Liver (tissue), 9 donors: ENCODE data around the gene R3HCC1L. TPM values are rescaled to one million over a fixed set of nuclear protein-coding genes. Genes with fewer than 3 reads are reported as not detected.
"Not testable (repeated sequence)": the region's sequence is repeated elsewhere in the genome, so short reads cannot be mapped to it uniquely, and the experiment has no call there.

Source experiments
- DNase-seq: peaks from one replicate; pipeline ENCODE4 v3.0.0-alpha.2; 2017; ENCODE audit warnings: low spot score
- H3K27ac ChIP-seq, 2 donors: one replicate each; pipeline ENCODE4 v1.7.0; 2013; ENCODE audit warnings: inconsistent platforms in 2 of 2, low read length in 2 of 2, control low read depth in 1 of 2, low read depth in 1 of 2, mild to moderate bottlenecking in 1 of 2
- H3K27me3 ChIP-seq, 4 donors: one replicate each; pipeline versions ENCODE4 v1.6.1 to v1.7.0; 2013; ENCODE audit warnings: low read length in 3 of 4, inconsistent platforms in 1 of 4, mild to moderate bottlenecking in 1 of 4, moderate library complexity in 1 of 4; ENCODE audit not compliant: control insufficient read depth in 4 of 4, insufficient read depth in 4 of 4
- H3K36me3 ChIP-seq, 4 donors: one replicate each; pipeline versions ENCODE4 v1.6.1 to v1.7.0; 2013; ENCODE audit warnings: low read length in 3 of 4, mild to moderate bottlenecking in 3 of 4, low read depth in 1 of 4, moderate library complexity in 1 of 4; ENCODE audit not compliant: control insufficient read depth in 4 of 4, insufficient read depth in 3 of 4
- H3K4me1 ChIP-seq, 4 donors: one replicate each; pipeline versions ENCODE4 v1.6.1 to v1.7.0; 2013; ENCODE audit warnings: low read length in 3 of 4, mild to moderate bottlenecking in 3 of 4, moderate library complexity in 1 of 4; ENCODE audit not compliant: control insufficient read depth in 4 of 4, insufficient read depth in 4 of 4
- H3K4me3 ChIP-seq, 3 donors: one replicate each; pipeline versions ENCODE4 v1.6.1 to v1.7.0; 2013; ENCODE audit warnings: low read length in 3 of 3, control low read depth in 1 of 3, low read depth in 1 of 3, mild to moderate bottlenecking in 1 of 3
- H3K9ac ChIP-seq, 2 donors: one replicate each; pipeline ENCODE4 v1.7.0; 2013; ENCODE audit warnings: low read length in 2 of 2, mild to moderate bottlenecking in 2 of 2, moderate library complexity in 2 of 2, control low read depth in 1 of 2, low read depth in 1 of 2
- H3K9me3 ChIP-seq, 4 donors: one replicate each; pipeline versions ENCODE4 v1.6.1 to v1.7.0; 2013; ENCODE audit warnings: low read length in 3 of 4; ENCODE audit not compliant: control insufficient read depth in 4 of 4
- ATF3 ChIP-seq: IDR thresholded peaks from 2 replicates; pipeline ENCODE4 v1.6.1; 2016; ENCODE audit warnings: antibody characterized with exemption
- CTCF ChIP-seq: fragments of 150-350 bp; IDR thresholded peaks from 2 replicates; pipeline ENCODE4 v1.5.1; 2017; ENCODE audit warnings: improper control_type of control experiment, low read depth, low read length; ENCODE audit not compliant: missing input control
- EGR1 ChIP-seq, 2 donors: IDR thresholded peaks; 2 replicates each; pipeline ENCODE4 v1.6.1; 2016 to 2018; ENCODE audit warnings: antibody characterized with exemption in 2 of 2, low read depth in 2 of 2
- FOXA1 ChIP-seq: IDR thresholded peaks from 2 replicates; pipeline ENCODE4 v1.6.1; 2016; ENCODE audit warnings: antibody characterized with exemption
- FOXA2 ChIP-seq: IDR thresholded peaks from 2 replicates; pipeline ENCODE4 v1.6.1; 2016; ENCODE audit warnings: antibody characterized with exemption
- GABPA ChIP-seq, 2 donors: IDR thresholded peaks in 1 of 2; conservative IDR thresholded peaks in 1 of 2; 2 replicates each; pipeline ENCODE4 v1.6.1; 2016; ENCODE audit warnings: antibody characterized with exemption in 2 of 2, mild to moderate bottlenecking in 1 of 2, moderate library complexity in 1 of 2
- HNF4A ChIP-seq, 2 donors: conservative IDR thresholded peaks; 2 replicates each; pipeline ENCODE4 v1.6.1; 2016; ENCODE audit warnings: antibody characterized with exemption in 2 of 2, mild to moderate bottlenecking in 2 of 2
- HNF4G ChIP-seq: IDR thresholded peaks from 2 replicates; pipeline ENCODE4 v1.6.1; 2016; ENCODE audit warnings: antibody characterized with exemption
- NR2F2 ChIP-seq: IDR thresholded peaks from 2 replicates; pipeline ENCODE4 v1.6.1; 2016; ENCODE audit warnings: antibody characterized with exemption
- RAD21 ChIP-seq, 2 donors: IDR thresholded peaks; 2 replicates each; pipeline ENCODE4 v1.6.1; 2016; ENCODE audit warnings: antibody characterized with exemption in 2 of 2, mild to moderate bottlenecking in 2 of 2
- SP1 ChIP-seq: IDR thresholded peaks from 2 replicates; pipeline ENCODE4 v1.6.1; 2018; ENCODE audit warnings: antibody characterized with exemption, mild to moderate bottlenecking
- TAF1 ChIP-seq: conservative IDR thresholded peaks from 2 replicates; pipeline ENCODE4 v1.6.1; 2016; ENCODE audit warnings: antibody characterized with exemption, mild to moderate bottlenecking
- YY1 ChIP-seq: IDR thresholded peaks from 2 replicates; pipeline ENCODE4 v1.6.1; 2016; ENCODE audit warnings: antibody characterized with exemption, mild to moderate bottlenecking
- ZBTB33 ChIP-seq: IDR thresholded peaks from 2 replicates; pipeline ENCODE4 v1.6.1; 2016; ENCODE audit warnings: antibody characterized with exemption
- WGBS: extraction: QIAGEN DNeasy Blood & Tissue Kit; methylation state at CpG from one replicate; pipeline ENCODE4 v1.1.7; 2013; 5-methylcytosine and 5-hydroxymethylcytosine counted together
- polyA plus RNA-seq, 2 donors: library from polyadenylated mRNA; stranded (reverse) in 1 of 2; unstranded in 1 of 2; fragments of 200-250 nt in 1 of 2; fragments of >200 nt in 1 of 2; fragmentation: Nextera tagmentation in 1 of 2; extraction: Ambion mirVana in 1 of 2; gene quantifications; one replicate each; pipeline versions ENCODE4 v1.2.1 to v1.2.3, GENCODE V29; 2013 to 2015
- total RNA-seq, 2 donors: library from RNA; depleted of rRNA; stranded (reverse); fragments of >200 nt; gene quantifications; one replicate each; pipeline ENCODE4 v1.2.3, GENCODE V29; 2014
- donor health status: healthy.
- donor health status: healthy.
- donor health status: healthy.
- donor health status: healthy.
- donor health status: healthy.

R3HCC1L gene
- total and polyA plus RNA-seq, 4 donors: 3.2 to 11.2 (median 7.4) TPM

GRCh38 chr10:98134117-98134430, 383 bp upstream of the R3HCC1L start (continued):
- TF ChIP-seq CTCF (no peak), FOXA2 (no peak), YY1 (no peak), NR2F2 (no peak)

- TF ChIP-seq HNF4G: no peak
- no peak for TF ChIP-seq FOXA1
- no peak for TF ChIP-seq FOXA2
- no peak for TF ChIP-seq YY1
- no peak for TF ChIP-seq GABPA (IDR thresholded peaks at IDR 0.05 in 1 of 2, conservative IDR thresholded peaks at IDR 0.05 in 1 of 2)
- TF ChIP-seq HNF4A (conservative IDR thresholded peaks at IDR 0.05): peak; percentile 30 to 57
- Histone ChIP-seq H3K27ac (peak overlapping the region; percentile 84 to 96), H3K27me3 (no peaks in the 10 kb centered on the region), H3K9me3 (no peaks in the 10 kb centered on the region), H3K4me1 (peaks cover 1 to 26% (median 11%) of the 10 kb centered on the region in 4 donors), H3K36me3 (no peaks in the 10 kb centered on the region), H3K4me3 (peak overlapping the region; percentile 70 to 87 (median 77)), H3K9ac (peak overlapping the region; percentile 92 to 95)
- no peak for DNase-seq
- 6% methylated on average over 13 of the region's 13 CpGs for WGBS
These were observed 904 bp downstream of the R3HCC1L start for GRCh38 chr10:98135222-98135899.

- peaks cover 1 to 27% (median 11%) of the 10 kb centered on the region in 4 donors for H3K4me1 ChIP-seq
- 97% methylated on average over 16 of the region's 16 CpGs for WGBS
- H3K9me3 ChIP-seq: not testable (repeated sequence)
These were observed 2.3 kb downstream of the R3HCC1L start for GRCh38 chr10:98136775-98137174.

GRCh38 chr10:98138031-98138430, 3.6 kb downstream of the R3HCC1L start:
- no peak for DNase-seq
- no peak overlapping the region for H3K4me3 ChIP-seq
- peaks cover 1 to 27% (median 11%) of the 10 kb centered on the region in 4 donors for H3K4me1 ChIP-seq
- no peak overlapping the region for H3K9ac ChIP-seq
- H3K36me3 ChIP-seq: no peaks in the 10 kb centered on the region
- no peaks in the 10 kb centered on the region for H3K9me3 ChIP-seq
- TF ChIP-seq ZBTB33 (no peak), RAD21 (IDR thresholded peaks at IDR 0.05) (no peak), ATF3 (no peak), SP1 (no peak), TAF1 (no peak), FOXA1 (no peak), EGR1 (IDR thresholded peaks at IDR 0.05; ENCODE audit: low read depth in 2 of 2) (no peak)
- no peaks in the 10 kb centered on the region for H3K27me3 ChIP-seq
- no peak overlapping the region for H3K27ac ChIP-seq

More at GRCh38 chr10:98136775-98137174, 2.3 kb downstream of the R3HCC1L start:
- DNase-seq, H3K27ac ChIP-seq, H3K27me3 ChIP-seq, H3K9ac ChIP-seq, H3K4me3 ChIP-seq, H3K36me3 ChIP-seq: not testable (repeated sequence)
